Amniotic epithelial cell (primary cell): ENCODE data around the gene LRRC53.

Source experiments
- DNase-seq: peaks from one replicate; pipeline ENCODE4 v3.0.0-alpha.2; 2010; ENCODE audit warnings: low read depth

LRRC53 gene

GRCh38 chr1:74512170-74512915 is at the start of gene LRRC53:
Gene LRRC53, minus strand, starts transcription at chr1:74512611. Its CDS starts 29,262 bp downstream, at chr1:74483349.
- no peak for DNase-seq

- no peak for DNase-seq
Observed at GRCh38 chr1:74549932-74550331, 37.5 kb upstream of the LRRC53 start.

GRCh38 chr1:74548961-74549750 is 36.7 kb upstream of the LRRC53 start:
- no peak for DNase-seq

- DNase-seq: no peak
Observed at GRCh38 chr1:74545821-74546220, 33.4 kb upstream of the LRRC53 start.

GRCh38 chr1:74534241-74534640 is 21.8 kb upstream of the LRRC53 start:
- peak; percentile 2 for DNase-seq

GRCh38 chr1:74531796-74532195 is 19.4 kb upstream of the LRRC53 start:
- no peak for DNase-seq

- DNase-seq: no peak
Observed at GRCh38 chr1:74530892-74531291, 18.5 kb upstream of the LRRC53 start.

GRCh38 chr1:74528123-74528522 is 15.7 kb upstream of the LRRC53 start:
- no peak for DNase-seq

GRCh38 chr1:74526708-74527107 is 14.3 kb upstream of the LRRC53 start:
- no peak for DNase-seq

GRCh38 chr1:74523873-74524480 is 11.6 kb upstream of the LRRC53 start:
- DNase-seq: no peak

GRCh38 chr1:74522148-74522547 is 9.7 kb upstream of the LRRC53 start:
- no peak for DNase-seq

GRCh38 chr1:74517599-74518051 is 5.2 kb upstream of the LRRC53 start:
- no peak for DNase-seq

GRCh38 chr1:74513411-74514300 is 1.2 kb upstream of the LRRC53 start:
- DNase-seq: peak; percentile 1

- no peak for DNase-seq
Observed at GRCh38 chr1:74508449-74508848, 4.0 kb downstream of the LRRC53 start.

GRCh38 chr1:74505928-74506710 is 6.3 kb downstream of the LRRC53 start:
- no peak for DNase-seq

GRCh38 chr1:74504933-74505512 is 7.4 kb downstream of the LRRC53 start:
- DNase-seq: peak; percentile 1

GRCh38 chr1:74504125-74504932 is 8.1 kb downstream of the LRRC53 start:
- peak; percentile 36 for DNase-seq

- no peak for DNase-seq
Observed at GRCh38 chr1:74502858-74503257, 9.6 kb downstream of the LRRC53 start.

GRCh38 chr1:74502432-74502831 is 10.0 kb downstream of the LRRC53 start:
- DNase-seq: peak; percentile 52

- DNase-seq: no peak
Observed at GRCh38 chr1:74498901-74499300, 13.5 kb downstream of the LRRC53 start.
